GM12878 (cell line): ENCODE results near the gene TEF. TPM values are rescaled to one million over a fixed set of nuclear protein-coding genes. Genes with fewer than 3 reads are reported as not detected.

Experiments
- BCL3 ChIP-seq: IDR thresholded peaks from 2 replicates; pipeline ENCODE4 v1.6.1; 2011; ENCODE audit warnings: borderline replicate concordance, low read depth, mild to moderate bottlenecking, moderate library complexity, low read length; ENCODE audit not compliant: insufficient read depth, poor library complexity, severe bottlenecking
- CBFB ChIP-seq: IDR thresholded peaks from 2 replicates; pipeline ENCODE4 v1.6.1; 2016; ENCODE audit warnings: antibody characterized with exemption, low read depth
- CHD1 ChIP-seq: IDR thresholded peaks from 2 replicates; pipeline ENCODE4 v1.6.1; 2012; ENCODE audit warnings: low read depth, low read length, improper control_type of control experiment
- CHD2 ChIP-seq: IDR thresholded peaks from 2 replicates; pipeline ENCODE4 v1.6.1; 2011; ENCODE audit warnings: low read depth, low read length, improper control_type of control experiment, borderline replicate concordance
- CHD4 ChIP-seq: fragments of 200-600 bp; sonication (generic); IDR thresholded peaks from 2 replicates; pipeline ENCODE4 v1.6.1; 2016; ENCODE audit warnings: mild to moderate bottlenecking
- DPF2 ChIP-seq: fragments of 450-650 bp; IDR thresholded peaks from 2 replicates; pipeline ENCODE4 v1.6.1; 2017; ENCODE audit warnings: mild to moderate bottlenecking
- ESRRA ChIP-seq: IDR thresholded peaks from 2 replicates; pipeline ENCODE4 v1.6.1; 2012; ENCODE audit warnings: mild to moderate bottlenecking, low read length, improper control_type of control experiment
- HDAC2 ChIP-seq: fragments of 200-600 bp; sonication (generic); IDR thresholded peaks from 2 replicates; pipeline ENCODE4 v1.6.1; 2017
- IRF4 ChIP-seq: IDR thresholded peaks from 2 replicates; pipeline ENCODE4 v1.6.1; 2011; ENCODE audit warnings: low read depth, low read length
- IRF5 ChIP-seq: fragments of 450-650 bp; IDR thresholded peaks from 2 replicates; pipeline ENCODE4 v1.6.1; 2017; ENCODE audit warnings: borderline replicate concordance
- KDM1A ChIP-seq: fragments of 200-600 bp; sonication (generic); IDR thresholded peaks from 2 replicates; pipeline ENCODE4 v1.6.1; 2016; ENCODE audit warnings: borderline replicate concordance
- MYB ChIP-seq: fragments of 150-350 bp; IDR thresholded peaks from 2 replicates; pipeline ENCODE4 v1.6.1; 2014; ENCODE audit warnings: mild to moderate bottlenecking, low read depth, low read length, borderline replicate concordance
- NFYA ChIP-seq: IDR thresholded peaks from 2 replicates; pipeline ENCODE4 v1.6.1; 2011; ENCODE audit warnings: low read depth, mild to moderate bottlenecking, low read length, improper control_type of control experiment, borderline replicate concordance
- NRF1 ChIP-seq: conservative IDR thresholded peaks from 2 replicates; pipeline ENCODE4 v1.6.1; 2011; ENCODE audit warnings: mild to moderate bottlenecking, low read depth, low read length, improper control_type of control experiment
- PAX8 ChIP-seq: fragments of 450-650 bp; IDR thresholded peaks from 2 replicates; pipeline ENCODE4 v1.6.1; 2017; ENCODE audit warnings: mild to moderate bottlenecking, moderate library complexity
- PKNOX1 ChIP-seq: fragments of 450-650 bp; IDR thresholded peaks from 2 replicates; pipeline ENCODE4 v1.6.1; 2016; ENCODE audit warnings: mild to moderate bottlenecking
- POLR2A ChIP-seq: IDR thresholded peaks from 2 replicates; pipeline ENCODE4 v1.6.1; 2011; ENCODE audit warnings: low read depth, mild to moderate bottlenecking, low read length
- PRDM15 ChIP-seq: fragments of 450-650 bp; formaldehyde crosslinking; IDR thresholded peaks from 2 replicates; pipeline ENCODE4 v1.4.0; 2020; ENCODE audit warnings: mild to moderate bottlenecking, moderate library complexity
- RELB ChIP-seq: fragments of 450-650 bp; IDR thresholded peaks from 2 replicates; pipeline ENCODE4 v1.6.1; 2017; ENCODE audit warnings: low read depth, mild to moderate bottlenecking, moderate library complexity
- SIN3A ChIP-seq: IDR thresholded peaks from 2 replicates; pipeline ENCODE4 v1.6.1; 2012; ENCODE audit warnings: low read depth, low read length, improper control_type of control experiment
- WRNIP1 ChIP-seq: IDR thresholded peaks from 2 replicates; pipeline ENCODE4 v1.6.1; 2011; ENCODE audit warnings: low read depth, low read length, improper control_type of control experiment, borderline replicate concordance
- ZNF384 ChIP-seq: IDR thresholded peaks from 2 replicates; pipeline ENCODE4 v1.6.1; 2012; ENCODE audit warnings: low read depth, mild to moderate bottlenecking, low read length, improper control_type of control experiment, borderline replicate concordance
- ZSCAN29 ChIP-seq: fragments of 450-650 bp; IDR thresholded peaks from 2 replicates; pipeline ENCODE4 v1.6.1; 2017; ENCODE audit warnings: mild to moderate bottlenecking, moderate library complexity
- ZZZ3 ChIP-seq: IDR thresholded peaks from 2 replicates; pipeline ENCODE4 v1.6.1; 2011; ENCODE audit warnings: low read depth; ENCODE audit not compliant: control insufficient read depth, insufficient read length
- polyA plus RNA-seq, 11 experiments: library from polyadenylated mRNA; depleted of rRNA in 4 of 11; unstranded in 6 of 11; stranded (reverse) in 5 of 11; fragments of >200 nt; fragmentation: Nextera tagmentation in 4 of 11; fragmentation: Illumina TruSeq in 1 of 11; extraction: Ambion mirVana in 4 of 11; extraction: Trizol in 1 of 11; gene quantifications; 1 replicate in 1 of 11; 2 replicates in 10 of 11; pipeline versions ENCODE4 v1.2.1 to v1.2.3, GENCODE V29; 2011 to 2016; ENCODE audit warnings: inconsistent platforms in 2 of 11, missing spikeins in 2 of 11, low read depth in 1 of 11
- total RNA-seq, 4 experiments: library from RNA; depleted of rRNA in 3 of 4; stranded (reverse); fragments of >200 nt in 3 of 4; fragmentation: Illumina TruSeq in 1 of 4; extraction: Trizol in 1 of 4; gene quantifications; 2 replicates each; pipeline versions ENCODE4 v1.2.1 to v1.2.3, GENCODE V29; 2013 to 2021

The TEF gene
- total and polyA plus RNA-seq, 10 of the 15 experiments (the other 5 are each of a cell fraction or from before 2014, with no cell fraction given), result 0.23 to 4.9 (median 3.2) TPM

GRCh38 chr22:41448189-41448808 is 66.6 kb downstream of the TEF start (continued):
- no peak for TF ChIP-seq PRDM15 (CRISPR knock-in tag)
- TF ChIP-seq NFYA, result peak; percentile 14; the same call in 1 of the 2 replicates
- TF ChIP-seq CHD4, result no peak
- peak; percentile 58 for TF ChIP-seq NRF1
- TF ChIP-seq IRF5, result no peak
- TF ChIP-seq SIN3A, result peak; percentile 57; the same call in 1 of the 2 replicates
- no peak for TF ChIP-seq WRNIP1
- no peak for TF ChIP-seq ESRRA
- no peak for TF ChIP-seq BCL3
- peak; percentile 82 for TF ChIP-seq RELB
- TF ChIP-seq PKNOX1, result peak; percentile 78
- no peak for TF ChIP-seq POLR2A
- peak; percentile 90 for TF ChIP-seq CHD2
- no peak for TF ChIP-seq ZNF384
- no peak for TF ChIP-seq KDM1A
- no peak for TF ChIP-seq HDAC2
- no peak for TF ChIP-seq CBFB
- TF ChIP-seq ZSCAN29, result no peak
- TF ChIP-seq MYB, result no peak
- no peak for TF ChIP-seq PAX8
- TF ChIP-seq IRF4, result no peak
- no peak for TF ChIP-seq CHD1
- TF ChIP-seq ZZZ3, result no peak
- no peak for TF ChIP-seq DPF2
